SKM-1 (cell line): Measurements from ENCODE around the gene ARHGEF40.

Experiments
- DNase-seq: peaks from one replicate; lab custom pipeline; 2025; ENCODE audit not compliant: unreplicated experiment; lab: John Stamatoyannopoulos, UW

The ARHGEF40 gene

GRCh38 chr14:21070083-21070609, at the start of gene ARHGEF40:
TSS of gene ARHGEF40 (plus strand) at chr14:21070304. CDS start at chr14:21070397, 93 bp downstream.
- DNase-seq = no peak

GRCh38 chr14:21020977-21021545, 49.0 kb upstream of the ARHGEF40 start:
- no peak for DNase-seq

GRCh38 chr14:21022686-21023085, 47.4 kb upstream of the ARHGEF40 start:
- no peak for DNase-seq

GRCh38 chr14:21023174-21023573, 46.9 kb upstream of the ARHGEF40 start:
- DNase-seq = no peak

GRCh38 chr14:21023817-21024584, 46.1 kb upstream of the ARHGEF40 start:
- DNase-seq = no peak

GRCh38 chr14:21024585-21025370, 45.3 kb upstream of the ARHGEF40 start, which contains the start of gene NDRG2:
TSS of gene NDRG2 (minus strand) at chr14:21025061. CDS start at chr14:21023315, 1,746 bp downstream.
- DNase-seq = no peak

GRCh38 chr14:21025371-21026273, 44.5 kb upstream of the ARHGEF40 start:
- DNase-seq = no peak

GRCh38 chr14:21026274-21026987, 43.7 kb upstream of the ARHGEF40 start:
- DNase-seq = no peak

GRCh38 chr14:21026988-21027315, 43.2 kb upstream of the ARHGEF40 start:
- DNase-seq = no peak

- DNase-seq = no peak
Observed at GRCh38 chr14:21029917-21030316, 40.2 kb upstream of the ARHGEF40 start, which contains the start of gene TPPP2. TSS of gene TPPP2 (plus strand) at chr14:21030217. CDS start at chr14:21030582, 365 bp downstream.

- DNase-seq = no peak
Observed at GRCh38 chr14:21030531-21030930, 39.6 kb upstream of the ARHGEF40 start.

- no peak for DNase-seq
Observed at GRCh38 chr14:21032326-21033132, 37.6 kb upstream of the ARHGEF40 start.

- no peak for DNase-seq
Observed at GRCh38 chr14:21033133-21033698, 36.9 kb upstream of the ARHGEF40 start.

- DNase-seq = no peak
Observed at GRCh38 chr14:21034707-21035106, 35.4 kb upstream of the ARHGEF40 start, which contains the start of gene RNASE13. TSS of gene RNASE13 (minus strand) at chr14:21034807. CDS start at chr14:21034288, 519 bp downstream.

GRCh38 chr14:21036751-21037150, 33.4 kb upstream of the ARHGEF40 start:
- DNase-seq = no peak

- DNase-seq = no peak
Observed at GRCh38 chr14:21037156-21037555, 32.9 kb upstream of the ARHGEF40 start.

GRCh38 chr14:21038441-21039422, 31.4 kb upstream of the ARHGEF40 start:
- DNase-seq = no peak
